ENCODE measurements around the gene ZMAT1.
A peak's percentile ranks its signal among the peaks of the same experiment; 100 is the strongest.
"Not testable (repeated sequence)": the region's sequence is repeated elsewhere in the genome, so short reads cannot be mapped to it uniquely, and the experiment has no call there.

ZMAT1 gene

DNA sequence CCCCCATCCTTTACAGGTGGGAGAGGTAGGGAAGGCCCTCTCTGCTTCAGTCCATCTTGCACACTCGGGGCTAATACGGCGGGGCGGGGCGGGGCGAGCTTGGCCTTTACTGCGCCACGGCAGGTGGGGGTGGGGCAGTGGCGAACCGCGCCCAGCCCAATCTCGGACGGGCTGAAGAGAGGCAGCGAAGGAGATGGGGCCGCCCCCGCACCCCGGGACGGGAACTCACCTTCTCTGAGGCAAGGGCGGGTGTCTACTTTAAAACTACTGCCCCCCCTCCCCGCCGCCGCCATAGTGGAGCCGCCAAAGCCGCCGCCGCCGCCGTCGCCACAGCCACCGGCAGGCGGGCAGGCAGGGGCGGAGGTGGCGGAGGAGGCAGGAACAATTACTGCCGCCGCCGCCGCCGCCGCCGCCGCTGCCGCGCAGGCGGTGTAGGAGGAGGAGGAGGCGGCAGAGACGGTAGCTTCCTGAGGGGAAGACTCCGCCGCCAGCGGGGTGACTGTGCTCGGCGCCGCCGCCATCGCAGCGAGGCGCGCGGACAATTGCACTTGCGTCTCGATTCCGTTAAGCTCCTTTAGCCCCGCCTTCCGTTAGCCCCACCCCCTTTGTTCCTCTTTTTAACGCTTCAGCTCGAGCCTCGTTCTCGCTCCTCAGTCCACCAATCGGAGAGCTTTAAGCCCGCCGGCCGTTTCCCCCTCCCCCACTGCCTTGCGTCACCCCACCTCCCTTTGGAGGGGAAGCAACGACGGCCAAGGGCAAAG is at the start of gene ZMAT1:
Gene ZMAT1, minus strand, starts transcription at position 540 of the 761 bp plus-strand sequence. Its CDS starts 19 bp downstream, at position 521.
- H3K4me3 ChIP-seq = peak within 1 kb of the TSS; percentile 72
- no peaks in the 10 kb centered on the region for H3K36me3 ChIP-seq
- TF ChIP-seq Cebpa-rat (IDR thresholded peaks at IDR 0.05) = peak; percentile 67; the same call in 1 of the 2 replicates
- peak within 1 kb of the TSS; percentile 95 for H3K27ac ChIP-seq
- no peaks in the 10 kb centered on the region for H3K27me3 ChIP-seq
- peak within 1 kb of the TSS; percentile 90 for H3K9ac ChIP-seq
- no peaks in the 10 kb centered on the region for H4K20me1 ChIP-seq
- H3K9me3 ChIP-seq = peaks cover 17% of the 10 kb centered on the region
- peak within 1 kb of the TSS; percentile 69 for H3K4me2 ChIP-seq
- H3K4me1 ChIP-seq = no peaks in the 10 kb centered on the region

DNA sequence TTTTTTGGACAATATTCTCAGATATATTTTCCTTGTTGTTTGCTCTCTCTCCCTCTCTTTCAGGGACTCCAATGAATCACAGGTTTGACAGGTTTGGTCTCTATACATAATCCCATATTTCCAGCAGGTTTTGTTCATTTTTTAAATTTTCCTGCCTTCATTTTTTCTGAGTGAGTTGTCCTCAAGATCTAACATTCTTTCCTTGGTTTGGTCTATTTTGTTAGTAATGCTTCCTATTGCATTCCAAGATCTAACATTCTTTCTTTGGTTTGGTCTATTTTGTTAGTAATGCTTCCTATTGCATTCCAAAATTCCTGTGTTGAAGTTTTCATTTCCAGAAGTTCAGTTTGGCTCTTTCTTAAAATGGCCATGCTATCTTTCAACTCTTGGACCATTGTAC is 45.3 kb upstream of the ZMAT1 start:
- H3K9me3 ChIP-seq = peaks cover 25% of the 10 kb centered on the region
- H3K27me3 ChIP-seq = no peaks in the 10 kb centered on the region
- no peak for TF ChIP-seq Cebpa-rat (IDR thresholded peaks at IDR 0.05)
- H4K20me1 ChIP-seq = no peaks in the 10 kb centered on the region
- H3K4me1 ChIP-seq = no peaks in the 10 kb centered on the region
- H3K27ac ChIP-seq = no peak overlapping the region
- H3K4me2 ChIP-seq = no peak overlapping the region
- H3K4me3 ChIP-seq = no peak overlapping the region
- H3K36me3 ChIP-seq = no peaks in the 10 kb centered on the region
- no peak overlapping the region for H3K9ac ChIP-seq

- H4K20me1 ChIP-seq = no peaks in the 10 kb centered on the region
- no peak overlapping the region for H3K9ac ChIP-seq
- H3K4me1 ChIP-seq = no peaks in the 10 kb centered on the region
- no peak overlapping the region for H3K4me2 ChIP-seq
- no peak overlapping the region for H3K4me3 ChIP-seq
- no peaks in the 10 kb centered on the region for H3K36me3 ChIP-seq
- peaks cover 25% of the 10 kb centered on the region for H3K9me3 ChIP-seq
- TF ChIP-seq Cebpa-rat (IDR thresholded peaks at IDR 0.05) = no peak
- no peak overlapping the region for H3K27ac ChIP-seq
- H3K27me3 ChIP-seq = no peaks in the 10 kb centered on the region
These were observed 41.2 kb upstream of the ZMAT1 start for GRCh38 chrX:101973066-101973465.

GRCh38 chrX:101964923-101965539 is 33.2 kb upstream of the ZMAT1 start:
- not testable (repeated sequence) for H4K20me1 ChIP-seq, H3K4me2 ChIP-seq, H3K27me3 ChIP-seq, H3K9me3 ChIP-seq, H3K9ac ChIP-seq, H3K4me1 ChIP-seq, H3K27ac ChIP-seq, H3K36me3 ChIP-seq, H3K4me3 ChIP-seq

DNA sequence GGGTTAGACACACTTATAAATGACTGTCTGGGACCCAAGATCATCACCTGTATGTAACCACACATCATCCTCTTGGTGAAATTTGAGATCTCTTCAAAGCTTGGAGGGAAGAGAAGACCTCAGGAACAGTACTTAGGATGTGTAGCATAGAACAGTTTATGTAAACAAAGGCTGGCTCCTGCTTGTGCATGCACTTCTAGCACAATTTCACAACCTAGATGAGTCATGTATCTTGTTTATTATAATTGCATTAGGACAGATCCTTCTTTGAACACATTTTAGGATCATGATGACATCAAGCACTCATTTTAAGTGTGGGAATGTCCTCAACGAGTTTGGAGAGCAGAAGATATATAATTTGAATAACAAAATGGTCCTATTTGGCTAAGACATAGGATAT is 26.3 kb upstream of the ZMAT1 start:
- no peak for TF ChIP-seq Cebpa-rat (IDR thresholded peaks at IDR 0.05)
- H3K4me2 ChIP-seq = no peak overlapping the region
- no peaks in the 10 kb centered on the region for H4K20me1 ChIP-seq
- no peaks in the 10 kb centered on the region for H3K36me3 ChIP-seq
- no peak overlapping the region for H3K4me3 ChIP-seq
- H3K9me3 ChIP-seq = no peaks in the 10 kb centered on the region
- no peaks in the 10 kb centered on the region for H3K27me3 ChIP-seq
- no peak overlapping the region for H3K9ac ChIP-seq
- no peaks in the 10 kb centered on the region for H3K4me1 ChIP-seq
- H3K27ac ChIP-seq = no peak overlapping the region

DNA sequence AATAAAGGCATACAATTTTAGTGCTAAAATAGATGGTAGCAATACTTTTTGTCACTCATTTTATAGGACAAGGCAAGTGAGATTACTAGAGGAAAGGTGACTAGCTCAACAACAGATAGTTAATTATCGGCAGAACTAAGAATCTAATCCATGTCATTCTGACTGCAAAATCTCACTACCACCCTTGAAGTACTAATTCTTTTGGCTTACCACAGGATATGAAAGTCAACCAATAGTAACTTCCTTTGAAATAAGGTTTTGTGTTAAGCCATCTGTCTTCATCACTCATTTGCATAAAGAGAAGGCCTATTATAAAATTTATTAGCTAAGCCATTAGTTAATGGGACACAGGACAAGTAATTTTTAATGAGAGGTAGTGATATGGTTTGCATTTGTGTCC is 25.3 kb upstream of the ZMAT1 start:
- Histone ChIP-seq H3K36me3 (no peaks in the 10 kb centered on the region), H3K4me3 (no peak overlapping the region), H3K4me1 (no peaks in the 10 kb centered on the region), H3K27ac (no peak overlapping the region), H3K27me3 (no peaks in the 10 kb centered on the region), H3K9me3 (no peaks in the 10 kb centered on the region), H4K20me1 (no peaks in the 10 kb centered on the region), H3K4me2 (no peak overlapping the region), H3K9ac (no peak overlapping the region)
- TF ChIP-seq Cebpa-rat (IDR thresholded peaks at IDR 0.05) = no peak

GRCh38 chrX:101956556-101956955 is 24.7 kb upstream of the ZMAT1 start:
- H3K4me3 ChIP-seq = no peak overlapping the region
- no peaks in the 10 kb centered on the region for H3K36me3 ChIP-seq
- H3K4me2 ChIP-seq = no peak overlapping the region
- no peak overlapping the region for H3K27ac ChIP-seq
- H3K4me1 ChIP-seq = no peaks in the 10 kb centered on the region
- H3K9ac ChIP-seq = no peak overlapping the region
- H4K20me1 ChIP-seq = no peaks in the 10 kb centered on the region
- H3K27me3 ChIP-seq = no peaks in the 10 kb centered on the region
- no peaks in the 10 kb centered on the region for H3K9me3 ChIP-seq
- no peak for TF ChIP-seq Cebpa-rat (IDR thresholded peaks at IDR 0.05)

GRCh38 chrX:101950581-101950980 is 18.8 kb upstream of the ZMAT1 start:
- Histone ChIP-seq H3K4me3 (no peak overlapping the region), H3K27me3 (no peaks in the 10 kb centered on the region), H3K9me3 (no peaks in the 10 kb centered on the region), H3K9ac (no peak overlapping the region), H3K27ac (no peak overlapping the region), H4K20me1 (no peaks in the 10 kb centered on the region), H3K36me3 (no peaks in the 10 kb centered on the region), H3K4me1 (peaks cover 9% of the 10 kb centered on the region; the same call in 1 of the 2 replicates), H3K4me2 (no peak overlapping the region)
- no peak for TF ChIP-seq Cebpa-rat (IDR thresholded peaks at IDR 0.05)

DNA sequence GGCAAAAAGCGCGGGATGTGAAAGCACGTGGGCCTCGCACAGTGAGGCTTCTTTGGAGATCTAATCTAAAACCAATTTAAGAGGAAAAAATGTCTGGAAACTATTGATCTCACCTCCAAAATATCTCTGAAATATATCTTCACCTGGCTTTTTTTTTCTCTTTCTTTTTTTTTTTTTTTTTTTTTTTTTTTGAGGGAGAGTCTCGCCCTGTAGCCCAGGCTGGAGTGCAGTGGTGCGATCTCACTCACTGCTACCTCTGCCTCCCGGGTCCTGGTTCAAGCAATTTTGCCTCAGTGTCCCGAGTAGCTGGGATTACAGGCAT is 383 bp upstream of the ZMAT1 start:
- Histone ChIP-seq H3K9me3 (peaks cover 17% of the 10 kb centered on the region), H3K27ac (no peak overlapping the region), H3K4me2 (no peak overlapping the region), H3K4me1 (no peaks in the 10 kb centered on the region), H3K36me3 (no peaks in the 10 kb centered on the region), H3K4me3 (peak overlapping the region; percentile 72), H3K27me3 (no peaks in the 10 kb centered on the region), H3K9ac (no peak overlapping the region), H4K20me1 (no peaks in the 10 kb centered on the region)
- TF ChIP-seq Cebpa-rat (IDR thresholded peaks at IDR 0.05) = no peak

GRCh38 chrX:101931136-101931487 is 715 bp downstream of the ZMAT1 start:
- no peaks in the 10 kb centered on the region for H4K20me1 ChIP-seq
- H3K4me1 ChIP-seq = no peaks in the 10 kb centered on the region
- H3K27ac ChIP-seq = peak overlapping the region; percentile 95
- no peak for TF ChIP-seq Cebpa-rat (IDR thresholded peaks at IDR 0.05)
- peak overlapping the region; percentile 90 for H3K9ac ChIP-seq
- peak overlapping the region; percentile 69 for H3K4me2 ChIP-seq
- H3K27me3 ChIP-seq = no peaks in the 10 kb centered on the region
- peaks cover 17% of the 10 kb centered on the region for H3K9me3 ChIP-seq
- no peaks in the 10 kb centered on the region for H3K36me3 ChIP-seq
- H3K4me3 ChIP-seq = peak overlapping the region; percentile 72
